Osteoblast (primary cell): ENCODE measurements around the gene CFAP141. TPM values are rescaled to one million over a fixed set of nuclear protein-coding genes. Genes with fewer than 3 reads are reported as not detected.

Experiments used
- DNase-seq: peaks from one replicate; pipeline ENCODE4 v3.0.0; 2011; ENCODE audit warnings: low spot score, mixed read lengths; ENCODE audit not compliant: insufficient read length; ENCODE audit errors: missing footprints
- H2AFZ ChIP-seq: 2 replicates; pipeline ENCODE4 v1.6.0; 2011; ENCODE audit warnings: mild to moderate bottlenecking, low read length
- H3K27ac ChIP-seq: 2 replicates; pipeline ENCODE4 v1.5.1; 2011; ENCODE audit warnings: mild to moderate bottlenecking, low read depth, low read length, moderate library complexity
- H3K27me3 ChIP-seq: 2 replicates; pipeline ENCODE4 v1.6.0; 2012; ENCODE audit warnings: mild to moderate bottlenecking, control low read depth, inconsistent platforms, low read length, moderate library complexity; ENCODE audit not compliant: insufficient read depth
- H3K36me3 ChIP-seq: 2 replicates; pipeline ENCODE4 v1.5.1; 2011; ENCODE audit warnings: mild to moderate bottlenecking, low read length, control low read depth, moderate library complexity; ENCODE audit not compliant: insufficient read depth
- H3K4me1 ChIP-seq: 2 replicates; pipeline ENCODE4 v1.5.1; 2011; ENCODE audit warnings: mild to moderate bottlenecking, low read length, control low read depth, moderate library complexity; ENCODE audit not compliant: insufficient read depth
- H3K4me2 ChIP-seq: 2 replicates; pipeline ENCODE4 v1.6.0; 2011; ENCODE audit warnings: mild to moderate bottlenecking, low read length; ENCODE audit not compliant: insufficient read depth
- H3K4me3 ChIP-seq: fragments of 200-600 bp; sonication (generic); 3 replicates; pipeline ENCODE4 v1.5.1; 2012; ENCODE audit warnings: mild to moderate bottlenecking, low read length, inconsistent platforms; ENCODE audit not compliant: insufficient read depth
- H3K79me2 ChIP-seq: 2 replicates; pipeline ENCODE4 v1.6.0; 2012; ENCODE audit warnings: mild to moderate bottlenecking, low read length, control low read depth, inconsistent platforms; ENCODE audit not compliant: insufficient read depth
- H3K9me3 ChIP-seq: 2 replicates; pipeline ENCODE4 v1.5.1; 2011; ENCODE audit warnings: low read depth, low read length, control low read depth
- H4K20me1 ChIP-seq: 2 replicates; pipeline ENCODE4 v1.6.0; 2012; ENCODE audit warnings: mild to moderate bottlenecking, low read length, control low read depth; ENCODE audit not compliant: insufficient read depth
- CTCF ChIP-seq: IDR thresholded peaks from 2 replicates; pipeline ENCODE4 v1.5.1; 2011; ENCODE audit warnings: mild to moderate bottlenecking, low read depth, low read length, moderate library complexity; ENCODE audit errors: extremely low read depth
- total RNA-seq: library from RNA; depleted of rRNA; stranded (reverse); fragments of >200 nt; gene quantifications from 2 replicates; pipeline ENCODE4 v1.2.3, GENCODE V29; 2012

The CFAP141 gene
- total RNA-seq, 1 donor: not detected

DNA sequence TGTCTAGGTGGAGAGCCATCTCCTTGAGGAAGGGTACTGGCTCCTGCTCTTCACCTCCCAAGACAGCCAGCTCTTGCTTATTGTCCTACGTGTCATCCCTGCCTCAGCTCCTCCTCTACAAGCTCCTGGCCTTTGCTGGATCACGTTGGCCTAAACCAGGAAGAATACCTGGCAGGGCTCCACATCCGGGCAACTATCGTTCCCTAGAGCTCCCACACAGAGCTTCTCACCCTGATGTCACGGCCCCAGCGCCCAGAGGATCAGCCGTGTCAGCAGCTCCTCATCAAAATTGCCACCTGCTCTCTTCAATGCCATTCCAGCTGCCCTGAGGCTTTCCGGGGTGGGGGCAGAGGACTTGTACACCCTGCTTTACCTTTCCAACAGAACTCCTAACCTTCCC, 12.3 kb downstream of the CFAP141 start:
- Histone ChIP-seq H3K27ac (no peak overlapping the region), H3K36me3 (no peaks in the 10 kb centered on the region), H2AFZ (no peak overlapping the region), H3K4me1 (peaks cover 16% of the 10 kb centered on the region), H3K79me2 (no peaks in the 10 kb centered on the region), H3K4me2 (no peak overlapping the region), H3K27me3 (peaks cover 27% of the 10 kb centered on the region), H3K4me3 (no peak overlapping the region), H4K20me1 (no peaks in the 10 kb centered on the region), H3K9me3 (no peaks in the 10 kb centered on the region)
- no peak for TF ChIP-seq CTCF
- DNase-seq: no peak

DNA sequence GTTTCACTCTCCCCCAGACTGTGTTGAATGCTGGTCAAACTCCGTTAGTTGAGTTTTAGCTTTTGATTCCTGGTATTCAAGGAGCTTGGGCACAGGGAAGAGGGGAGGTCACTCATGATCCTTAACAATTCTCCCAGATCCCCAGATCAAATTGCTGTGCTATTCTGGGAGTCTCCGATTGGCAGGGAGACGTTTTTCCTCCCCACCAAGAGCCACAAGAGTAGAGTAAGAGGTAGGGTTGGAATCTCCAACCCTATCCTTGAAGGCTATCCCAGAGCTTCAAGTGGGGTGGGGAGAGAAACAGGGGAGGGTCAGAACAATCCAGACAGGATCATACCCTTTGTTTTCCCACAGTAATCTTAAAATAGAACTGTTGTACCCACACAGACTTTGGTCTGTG, 13.7 kb downstream of the CFAP141 start:
- TF ChIP-seq CTCF: no peak
- no peak overlapping the region for H3K27ac ChIP-seq
- no peaks in the 10 kb centered on the region for H3K79me2 ChIP-seq
- H2AFZ ChIP-seq: no peak overlapping the region
- peaks cover 16% of the 10 kb centered on the region for H3K4me1 ChIP-seq
- H3K4me3 ChIP-seq: no peak overlapping the region
- H3K9me3 ChIP-seq: no peaks in the 10 kb centered on the region
- H3K27me3 ChIP-seq: peaks cover 30% of the 10 kb centered on the region
- H3K36me3 ChIP-seq: no peaks in the 10 kb centered on the region
- no peaks in the 10 kb centered on the region for H4K20me1 ChIP-seq
- no peak for DNase-seq
- no peak overlapping the region for H3K4me2 ChIP-seq

DNA sequence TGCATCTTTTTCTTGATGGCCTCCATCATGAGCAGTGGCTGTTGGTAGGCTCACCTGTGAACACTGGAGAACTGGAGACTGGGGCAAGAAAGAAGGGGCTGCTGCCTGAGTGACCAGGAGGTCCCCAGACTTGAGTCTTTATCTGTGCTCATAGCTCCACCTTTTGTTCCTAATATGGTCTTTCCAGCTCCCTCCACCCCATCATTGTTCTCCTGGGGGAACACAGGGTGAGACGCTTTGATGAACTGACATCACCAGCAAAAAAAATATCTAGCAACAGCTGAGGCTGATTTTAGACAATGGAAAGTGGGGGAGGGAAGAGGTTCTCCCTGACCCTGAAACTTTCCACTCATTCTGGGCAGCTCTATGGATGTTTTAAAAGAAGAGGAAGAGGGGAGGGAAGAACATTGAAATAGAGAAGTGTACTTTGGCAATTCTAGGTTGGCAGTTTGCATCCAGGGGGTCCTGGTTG, 14.1 kb downstream of the CFAP141 start, which contains the start of gene TPM3:
Gene TPM3, minus strand, starts transcription at position 111 of the 472 bp plus-strand sequence. Its CDS starts 82 bp downstream, at position 29.
- H4K20me1 ChIP-seq: no peaks in the 10 kb centered on the region
- no peaks in the 10 kb centered on the region for H3K79me2 ChIP-seq
- H3K27me3 ChIP-seq: peaks cover 31% of the 10 kb centered on the region
- no peak for DNase-seq
- H3K4me1 ChIP-seq: peaks cover 13% of the 10 kb centered on the region
- H3K4me2 ChIP-seq: peak within 1 kb of the TSS; percentile 47
- H3K9me3 ChIP-seq: no peaks in the 10 kb centered on the region
- no peak for TF ChIP-seq CTCF
- H3K27ac ChIP-seq: no peak within 1 kb of the TSS
- H3K4me3 ChIP-seq: no peak within 1 kb of the TSS
- H2AFZ ChIP-seq: no peak within 1 kb of the TSS
- no peaks in the 10 kb centered on the region for H3K36me3 ChIP-seq

- H3K4me2 ChIP-seq: peak overlapping the region; percentile 47
- H3K27me3 ChIP-seq: peaks cover 34% of the 10 kb centered on the region
- no peak overlapping the region for H3K4me3 ChIP-seq
- H3K79me2 ChIP-seq: no peaks in the 10 kb centered on the region
- H2AFZ ChIP-seq: no peak overlapping the region
- H3K36me3 ChIP-seq: no peaks in the 10 kb centered on the region
- no peak overlapping the region for H3K27ac ChIP-seq
- peak; percentile 59 for DNase-seq
- H3K9me3 ChIP-seq: no peaks in the 10 kb centered on the region
- no peak for TF ChIP-seq CTCF
- no peaks in the 10 kb centered on the region for H4K20me1 ChIP-seq
- H3K4me1 ChIP-seq: peaks cover 12% of the 10 kb centered on the region
Observed at GRCh38 chr1:154190550-154190949, 15.6 kb downstream of the CFAP141 start.
